ENCODE measurements around the gene ZNF518A. TPM values are rescaled to one million over a fixed set of nuclear protein-coding genes. Genes with fewer than 3 reads are reported as not detected.
A peak's percentile ranks its signal among the peaks of the same experiment; 100 is the strongest.

The ZNF518A gene
- total and polyA plus RNA-seq, 2 of the 13 experiments (the other 11 are each of a cell fraction or from before 2014, with no cell fraction given) = 21.7 to 37.1 TPM

DNA sequence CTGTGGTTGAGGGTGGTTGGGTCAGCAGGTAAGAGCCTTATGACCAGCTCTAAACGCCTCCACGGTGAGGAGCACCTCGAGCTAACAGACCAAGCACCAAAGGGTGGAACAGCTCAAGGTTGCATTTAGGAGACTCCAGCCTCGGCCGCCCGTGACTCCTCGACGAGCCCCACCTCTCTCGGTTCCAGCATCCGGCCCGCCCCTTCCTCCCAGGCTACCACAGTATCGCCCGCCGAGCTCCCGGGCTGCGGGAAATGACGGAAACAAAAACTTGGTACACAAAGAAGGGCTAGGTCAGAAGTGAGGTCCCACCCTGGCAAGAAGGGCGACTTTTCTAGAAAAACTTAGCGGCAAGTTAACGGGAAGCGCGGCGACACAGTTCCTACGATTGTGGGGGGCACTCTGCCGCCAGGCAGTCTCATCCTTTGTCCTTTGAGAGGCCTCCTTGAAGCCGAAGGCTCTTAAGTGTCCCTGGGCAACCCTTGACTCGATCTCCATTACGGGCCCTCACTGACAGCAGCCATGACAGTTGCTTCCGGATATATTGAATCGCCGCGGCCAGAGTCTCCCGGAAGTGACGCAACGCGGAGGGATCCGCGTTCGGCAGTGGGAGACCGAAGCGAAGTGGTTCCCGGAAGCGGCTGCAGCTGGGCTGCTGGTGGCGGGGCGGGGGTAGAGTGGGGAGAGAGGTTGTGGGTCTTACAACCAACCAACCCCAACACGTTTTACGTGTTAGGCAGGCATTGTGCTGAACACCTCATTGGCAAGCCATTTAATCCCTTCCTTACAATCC, 40.2 kb upstream of the ZNF518A start (continued):
- 0 out of 2 replicates have a peak, but pooled peaks have one; percentile 11 for TF ChIP-seq SOX13 (IDR thresholded peaks at IDR 0.05)
- peak in 1 of 2 experiments; percentile 19; a peak in 1 of 4 replicates for TF ChIP-seq SOX13 (CRISPR knock-in tag; conservative IDR thresholded peaks at IDR 0.05 in 1 of 2, IDR thresholded peaks at IDR 0.05 in 1 of 2)
- TF ChIP-seq MTA1 (CRISPR knock-in tag; IDR thresholded peaks at IDR 0.05; ENCODE audit: borderline replicate concordance) = peak; percentile 68; the same call in 1 of the 2 replicates
- 0 out of 2 replicates have a peak, but pooled peaks have one; percentile 6 for TF ChIP-seq MIXL1 (CRISPR knock-in tag; IDR thresholded peaks at IDR 0.05)
- peak; percentile 30; the same call in 1 of the 2 replicates for TF ChIP-seq KLF13 (CRISPR knock-in tag; IDR thresholded peaks at IDR 0.05)
- no peak for TF ChIP-seq TBL1XR1 (IDR thresholded peaks at IDR 0.05; ENCODE audit: borderline replicate concordance, low read length, partially characterized antibody)
- TF ChIP-seq TBX3 (IDR thresholded peaks at IDR 0.05; ENCODE audit: borderline replicate concordance) = 0 out of 2 replicates have a peak, but pooled peaks have one; percentile 6
- TF ChIP-seq TSC22D2 (CRISPR knock-in tag; IDR thresholded peaks at IDR 0.05; ENCODE audit: borderline replicate concordance) = peak; percentile 51; the same call in 1 of the 2 replicates
- TF ChIP-seq, protein P1, sequence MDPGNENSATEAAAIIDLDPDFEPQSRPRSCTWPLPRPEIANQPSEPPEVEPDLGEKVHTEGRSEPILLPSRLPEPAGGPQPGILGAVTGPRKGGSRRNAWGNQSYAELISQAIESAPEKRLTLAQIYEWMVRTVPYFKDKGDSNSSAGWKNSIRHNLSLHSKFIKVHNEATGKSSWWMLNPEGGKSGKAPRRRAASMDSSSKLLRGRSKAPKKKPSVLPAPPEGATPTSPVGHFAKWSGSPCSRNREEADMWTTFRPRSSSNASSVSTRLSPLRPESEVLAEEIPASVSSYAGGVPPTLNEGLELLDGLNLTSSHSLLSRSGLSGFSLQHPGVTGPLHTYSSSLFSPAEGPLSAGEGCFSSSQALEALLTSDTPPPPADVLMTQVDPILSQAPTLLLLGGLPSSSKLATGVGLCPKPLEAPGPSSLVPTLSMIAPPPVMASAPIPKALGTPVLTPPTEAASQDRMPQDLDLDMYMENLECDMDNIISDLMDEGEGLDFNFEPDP (CRISPR knock-in tag; conservative IDR thresholded peaks at IDR 0.05) = no peak
- TF ChIP-seq, protein P2, sequence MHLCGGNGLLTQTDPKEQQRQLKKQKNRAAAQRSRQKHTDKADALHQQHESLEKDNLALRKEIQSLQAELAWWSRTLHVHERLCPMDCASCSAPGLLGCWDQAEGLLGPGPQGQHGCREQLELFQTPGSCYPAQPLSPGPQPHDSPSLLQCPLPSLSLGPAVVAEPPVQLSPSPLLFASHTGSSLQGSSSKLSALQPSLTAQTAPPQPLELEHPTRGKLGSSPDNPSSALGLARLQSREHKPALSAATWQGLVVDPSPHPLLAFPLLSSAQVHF (CRISPR knock-in tag; IDR thresholded peaks at IDR 0.05) = 0 out of 2 replicates have a peak, but pooled peaks have one; percentile 49
- no peak for TF ChIP-seq HDAC6 (IDR thresholded peaks at IDR 0.05; ENCODE audit: low read depth, low read length)
- peak; percentile 82; the same call in 1 of the 2 replicates for TF ChIP-seq ZNF138 (CRISPR knock-in tag; IDR thresholded peaks at IDR 0.05; ENCODE audit: low read depth)
- peak; percentile 45; the same call in 1 of the 2 replicates for TF ChIP-seq RXRA (CRISPR knock-in tag; IDR thresholded peaks at IDR 0.05)
- TF ChIP-seq ZNF652 (CRISPR knock-in tag; IDR thresholded peaks at IDR 0.05; ENCODE audit: borderline replicate concordance, low read depth) = 0 out of 2 replicates have a peak, but pooled peaks have one; percentile 12
- no peak for TF ChIP-seq ZNF572 (CRISPR knock-in tag; IDR thresholded peaks at IDR 0.05)
- peak; percentile 81; the same call in 1 of the 2 replicates for TF ChIP-seq ZZZ3 (CRISPR knock-in tag; IDR thresholded peaks at IDR 0.05; ENCODE audit: borderline replicate concordance)
- peak; percentile 99 for TF ChIP-seq PCBP1 (IDR thresholded peaks at IDR 0.05; ENCODE audit: borderline replicate concordance, low read depth, low read length)
- TF ChIP-seq PHF5A (CRISPR knock-in tag; IDR thresholded peaks at IDR 0.05; ENCODE audit: low read depth, unreplicated experiment) = peak; percentile 77
- TF ChIP-seq ZSCAN29 (CRISPR knock-in tag; conservative IDR thresholded peaks at IDR 0.05) = peak; percentile 85; the same call in 1 of the 2 replicates
